ENCODE results near the gene SPACDR. TPM values are rescaled to one million over a fixed set of nuclear protein-coding genes. Genes with fewer than 3 reads are reported as not detected.
"Not testable (repeated sequence)": the region's sequence is repeated elsewhere in the genome, so short reads cannot be mapped to it uniquely, and the experiment has no call there.

SPACDR gene
- total and polyA plus RNA-seq, 2 experiments from 2014 or later, result 0.42 to 0.52 TPM

- TF ChIP-seq JUNB (IDR thresholded peaks at IDR 0.05; ENCODE audit: unreplicated experiment) (no peak), EZH2 (IDR thresholded peaks at IDR 0.05; ENCODE audit: low read depth, unreplicated experiment) (no peak), POLR2AphosphoS5 (IDR thresholded peaks at IDR 0.05; ENCODE audit: low read depth) (no peak), NANOG (IDR thresholded peaks at IDR 0.05; ENCODE audit: borderline replicate concordance) (no peak), ETS1 (IDR thresholded peaks at IDR 0.05) (no peak), ZNF331 (CRISPR knock-in tag; IDR thresholded peaks at IDR 0.05; ENCODE audit: low read depth) (no peak)
Measured at GRCh38 chr7:100455206-100455605, 8.9 kb downstream of the SPACDR start (continued).

DNA sequence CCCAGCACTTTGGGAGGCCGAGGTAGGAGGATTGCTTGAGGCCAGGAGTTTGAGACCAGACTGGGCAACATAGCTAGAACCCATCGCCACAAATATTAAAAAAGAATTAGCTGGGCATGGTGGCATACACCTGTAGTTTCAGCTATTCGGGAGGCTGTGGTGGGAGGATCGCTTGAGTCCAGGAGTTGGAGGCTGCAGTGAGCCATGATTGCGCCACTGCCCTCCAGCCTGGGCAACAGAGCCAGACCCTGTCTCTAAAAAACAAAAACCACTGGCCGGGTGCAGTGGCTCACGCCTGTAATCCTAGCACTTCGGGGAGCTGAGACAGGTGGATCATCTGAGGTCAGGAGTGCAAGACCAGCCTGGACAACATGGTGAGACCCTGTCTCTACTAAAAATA lies 10.2 kb downstream of the SPACDR start:
- not testable (repeated sequence) for ATAC-seq; DNase-seq (ENCODE audit: low spot score); H2AFZ ChIP-seq; H3F3A ChIP-seq (replicated peaks; ENCODE audit: low read depth); H3K79me2 ChIP-seq (replicated peaks; ENCODE audit: insufficient read depth); H3K36me3 ChIP-seq (ENCODE audit: insufficient read depth); H3K4me2 ChIP-seq; H3K9me3 Mint-ChIP-seq; H3K4me3 Mint-ChIP-seq; H3K27ac ChIP-seq (ENCODE audit: low read depth); H3K27ac Mint-ChIP-seq; H4K20me1 ChIP-seq (replicated peaks; ENCODE audit: insufficient read depth); H3K4me3 ChIP-seq; H3K27me3 ChIP-seq (ENCODE audit: insufficient read depth); H3K9me2 ChIP-seq (ENCODE audit: insufficient read depth); H3K36me3 Mint-ChIP-seq (ENCODE audit: low read depth)
- peaks cover 10% of the 10 kb centered on the region for H3K4me1 ChIP-seq (ENCODE audit: insufficient read depth)
- Mint-ChIP-seq H3K27me3 (ENCODE audit: insufficient read depth, low read depth, poor library complexity) (peaks cover 24% of the 10 kb centered on the region), H3K4me1 (peaks cover 12% of the 10 kb centered on the region)

- H3K79me2 ChIP-seq (replicated peaks; ENCODE audit: insufficient read depth), result no peaks in the 10 kb centered on the region
- H2AFZ ChIP-seq, result no peak overlapping the region
- DNase-seq (ENCODE audit: low spot score) (no peak), ATAC-seq (no peak)
- no peak overlapping the region for H3K27ac Mint-ChIP-seq
- peaks cover 24% of the 10 kb centered on the region for H3K27me3 Mint-ChIP-seq (ENCODE audit: insufficient read depth, low read depth, poor library complexity)
- H3K4me3 ChIP-seq, result no peak overlapping the region
- H3K36me3 Mint-ChIP-seq (ENCODE audit: low read depth), result no peaks in the 10 kb centered on the region
- H3K4me1 ChIP-seq (ENCODE audit: insufficient read depth), result peaks cover 10% of the 10 kb centered on the region
- no peaks in the 10 kb centered on the region for H3K9me3 Mint-ChIP-seq
- peaks cover 12% of the 10 kb centered on the region for H3K4me1 Mint-ChIP-seq
- no peak overlapping the region for H3K4me2 ChIP-seq
- H4K20me1 ChIP-seq (replicated peaks; ENCODE audit: insufficient read depth), result no peaks in the 10 kb centered on the region
- peaks cover 3% of the 10 kb centered on the region; the same call in 1 of the 2 replicates for H3F3A ChIP-seq (replicated peaks; ENCODE audit: low read depth)
- no peak overlapping the region for H3K27ac ChIP-seq (ENCODE audit: low read depth)
- no peaks in the 10 kb centered on the region for H3K36me3 ChIP-seq (ENCODE audit: insufficient read depth)
- no peaks in the 10 kb centered on the region for H3K27me3 ChIP-seq (ENCODE audit: insufficient read depth)
- no peaks in the 10 kb centered on the region for H3K9me2 ChIP-seq (ENCODE audit: insufficient read depth)
- no peak overlapping the region for H3K4me3 Mint-ChIP-seq
- TF ChIP-seq JUNB (IDR thresholded peaks at IDR 0.05; ENCODE audit: unreplicated experiment), result no peak
- TF ChIP-seq STAT1 (IDR thresholded peaks at IDR 0.05; ENCODE audit: unreplicated experiment), result no peak
- TF ChIP-seq, protein P1, sequence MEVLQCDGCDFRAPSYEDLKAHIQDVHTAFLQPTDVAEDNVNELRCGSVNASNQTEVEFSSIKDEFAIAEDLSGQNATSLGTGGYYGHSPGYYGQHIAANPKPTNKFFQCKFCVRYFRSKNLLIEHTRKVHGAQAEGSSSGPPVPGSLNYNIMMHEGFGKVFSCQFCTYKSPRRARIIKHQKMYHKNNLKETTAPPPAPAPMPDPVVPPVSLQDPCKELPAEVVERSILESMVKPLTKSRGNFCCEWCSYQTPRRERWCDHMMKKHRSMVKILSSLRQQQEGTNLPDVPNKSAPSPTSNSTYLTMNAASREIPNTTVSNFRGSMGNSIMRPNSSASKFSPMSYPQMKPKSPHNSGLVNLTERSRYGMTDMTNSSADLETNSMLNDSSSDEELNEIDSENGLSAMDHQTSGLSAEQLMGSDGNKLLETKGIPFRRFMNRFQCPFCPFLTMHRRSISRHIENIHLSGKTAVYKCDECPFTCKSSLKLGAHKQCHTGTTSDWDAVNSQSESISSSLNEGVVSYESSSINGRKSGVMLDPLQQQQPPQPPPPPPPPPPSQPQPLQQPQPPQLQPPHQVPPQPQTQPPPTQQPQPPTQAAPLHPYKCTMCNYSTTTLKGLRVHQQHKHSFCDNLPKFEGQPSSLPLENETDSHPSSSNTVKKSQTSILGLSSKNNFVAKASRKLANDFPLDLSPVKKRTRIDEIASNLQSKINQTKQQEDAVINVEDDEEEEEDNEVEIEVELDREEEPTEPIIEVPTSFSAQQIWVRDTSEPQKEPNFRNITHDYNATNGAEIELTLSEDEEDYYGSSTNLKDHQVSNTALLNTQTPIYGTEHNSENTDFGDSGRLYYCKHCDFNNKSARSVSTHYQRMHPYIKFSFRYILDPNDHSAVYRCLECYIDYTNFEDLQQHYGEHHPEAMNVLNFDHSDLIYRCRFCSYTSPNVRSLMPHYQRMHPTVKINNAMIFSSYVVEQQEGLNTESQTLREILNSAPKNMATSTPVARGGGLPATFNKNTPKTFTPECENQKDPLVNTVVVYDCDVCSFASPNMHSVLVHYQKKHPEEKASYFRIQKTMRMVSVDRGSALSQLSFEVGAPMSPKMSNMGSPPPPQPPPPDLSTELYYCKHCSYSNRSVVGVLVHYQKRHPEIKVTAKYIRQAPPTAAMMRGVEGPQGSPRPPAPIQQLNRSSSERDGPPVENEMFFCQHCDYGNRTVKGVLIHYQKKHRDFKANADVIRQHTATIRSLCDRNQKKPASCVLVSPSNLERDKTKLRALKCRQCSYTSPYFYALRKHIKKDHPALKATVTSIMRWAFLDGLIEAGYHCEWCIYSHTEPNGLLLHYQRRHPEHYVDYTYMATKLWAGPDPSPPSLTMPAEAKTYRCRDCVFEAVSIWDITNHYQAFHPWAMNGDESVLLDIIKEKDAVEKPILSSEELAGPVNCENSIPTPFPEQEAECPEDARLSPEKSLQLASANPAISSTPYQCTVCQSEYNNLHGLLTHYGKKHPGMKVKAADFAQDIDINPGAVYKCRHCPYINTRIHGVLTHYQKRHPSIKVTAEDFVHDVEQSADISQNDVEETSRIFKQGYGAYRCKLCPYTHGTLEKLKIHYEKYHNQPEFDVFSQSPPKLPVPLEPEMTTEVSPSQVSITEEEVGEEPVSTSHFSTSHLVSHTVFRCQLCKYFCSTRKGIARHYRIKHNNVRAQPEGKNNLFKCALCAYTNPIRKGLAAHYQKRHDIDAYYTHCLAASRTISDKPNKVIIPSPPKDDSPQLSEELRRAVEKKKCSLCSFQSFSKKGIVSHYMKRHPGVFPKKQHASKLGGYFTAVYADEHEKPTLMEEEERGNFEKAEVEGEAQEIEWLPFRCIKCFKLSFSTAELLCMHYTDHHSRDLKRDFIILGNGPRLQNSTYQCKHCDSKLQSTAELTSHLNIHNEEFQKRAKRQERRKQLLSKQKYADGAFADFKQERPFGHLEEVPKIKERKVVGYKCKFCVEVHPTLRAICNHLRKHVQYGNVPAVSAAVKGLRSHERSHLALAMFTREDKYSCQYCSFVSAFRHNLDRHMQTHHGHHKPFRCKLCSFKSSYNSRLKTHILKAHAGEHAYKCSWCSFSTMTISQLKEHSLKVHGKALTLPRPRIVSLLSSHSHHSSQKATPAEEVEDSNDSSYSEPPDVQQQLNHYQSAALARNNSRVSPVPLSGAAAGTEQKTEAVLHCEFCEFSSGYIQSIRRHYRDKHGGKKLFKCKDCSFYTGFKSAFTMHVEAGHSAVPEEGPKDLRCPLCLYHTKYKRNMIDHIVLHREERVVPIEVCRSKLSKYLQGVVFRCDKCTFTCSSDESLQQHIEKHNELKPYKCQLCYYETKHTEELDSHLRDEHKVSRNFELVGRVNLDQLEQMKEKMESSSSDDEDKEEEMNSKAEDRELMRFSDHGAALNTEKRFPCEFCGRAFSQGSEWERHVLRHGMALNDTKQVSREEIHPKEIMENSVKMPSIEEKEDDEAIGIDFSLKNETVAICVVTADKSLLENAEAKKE (CRISPR knock-in tag; IDR thresholded peaks at IDR 0.05), result no peak
- TF ChIP-seq EZH2 (IDR thresholded peaks at IDR 0.05; ENCODE audit: low read depth, unreplicated experiment), result no peak
- TF ChIP-seq EZH2phosphoT487 (IDR thresholded peaks at IDR 0.05; ENCODE audit: unreplicated experiment), result no peak
- TF ChIP-seq ETS1 (IDR thresholded peaks at IDR 0.05), result no peak
- no peak for TF ChIP-seq CREB1 (CRISPR knock-in tag; IDR thresholded peaks at IDR 0.05; ENCODE audit: low read depth)
- TF ChIP-seq, protein P2, sequence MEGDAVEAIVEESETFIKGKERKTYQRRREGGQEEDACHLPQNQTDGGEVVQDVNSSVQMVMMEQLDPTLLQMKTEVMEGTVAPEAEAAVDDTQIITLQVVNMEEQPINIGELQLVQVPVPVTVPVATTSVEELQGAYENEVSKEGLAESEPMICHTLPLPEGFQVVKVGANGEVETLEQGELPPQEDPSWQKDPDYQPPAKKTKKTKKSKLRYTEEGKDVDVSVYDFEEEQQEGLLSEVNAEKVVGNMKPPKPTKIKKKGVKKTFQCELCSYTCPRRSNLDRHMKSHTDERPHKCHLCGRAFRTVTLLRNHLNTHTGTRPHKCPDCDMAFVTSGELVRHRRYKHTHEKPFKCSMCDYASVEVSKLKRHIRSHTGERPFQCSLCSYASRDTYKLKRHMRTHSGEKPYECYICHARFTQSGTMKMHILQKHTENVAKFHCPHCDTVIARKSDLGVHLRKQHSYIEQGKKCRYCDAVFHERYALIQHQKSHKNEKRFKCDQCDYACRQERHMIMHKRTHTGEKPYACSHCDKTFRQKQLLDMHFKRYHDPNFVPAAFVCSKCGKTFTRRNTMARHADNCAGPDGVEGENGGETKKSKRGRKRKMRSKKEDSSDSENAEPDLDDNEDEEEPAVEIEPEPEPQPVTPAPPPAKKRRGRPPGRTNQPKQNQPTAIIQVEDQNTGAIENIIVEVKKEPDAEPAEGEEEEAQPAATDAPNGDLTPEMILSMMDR (conservative IDR thresholded peaks at IDR 0.05; ENCODE audit: low read depth in 2 of 2), result no peak
Measured at GRCh38 chr7:100452513-100452912, 11.5 kb downstream of the SPACDR start.

Data from GM23338 (cell line).